HL-60 (cell line): Measurements from ENCODE around the gene DKK3.

Experiments
- GABPA ChIP-seq: IDR thresholded peaks from 2 replicates; pipeline ENCODE4 v1.6.1; 2012; ENCODE audit warnings: low read depth
- POLR2AphosphoS5 ChIP-seq: IDR thresholded peaks from 2 replicates; pipeline ENCODE4 v1.6.1; 2012; ENCODE audit warnings: low read depth
- REST ChIP-seq: IDR thresholded peaks from 2 replicates; pipeline ENCODE4 v1.6.1; 2012; ENCODE audit warnings: low read depth; ENCODE audit not compliant: insufficient replicate concordance
- SPI1 ChIP-seq: IDR thresholded peaks from 2 replicates; pipeline ENCODE4 v1.6.1; 2012; ENCODE audit warnings: low read depth, mild to moderate bottlenecking, borderline replicate concordance
- TF ChIP-seq, protein P1 (sequence below): IDR thresholded peaks from one replicate; pipeline ENCODE4 v1.5.1; 2011; ENCODE audit warnings: low read length, control low read depth, inconsistent platforms; ENCODE audit not compliant: insufficient read depth

DNA sequence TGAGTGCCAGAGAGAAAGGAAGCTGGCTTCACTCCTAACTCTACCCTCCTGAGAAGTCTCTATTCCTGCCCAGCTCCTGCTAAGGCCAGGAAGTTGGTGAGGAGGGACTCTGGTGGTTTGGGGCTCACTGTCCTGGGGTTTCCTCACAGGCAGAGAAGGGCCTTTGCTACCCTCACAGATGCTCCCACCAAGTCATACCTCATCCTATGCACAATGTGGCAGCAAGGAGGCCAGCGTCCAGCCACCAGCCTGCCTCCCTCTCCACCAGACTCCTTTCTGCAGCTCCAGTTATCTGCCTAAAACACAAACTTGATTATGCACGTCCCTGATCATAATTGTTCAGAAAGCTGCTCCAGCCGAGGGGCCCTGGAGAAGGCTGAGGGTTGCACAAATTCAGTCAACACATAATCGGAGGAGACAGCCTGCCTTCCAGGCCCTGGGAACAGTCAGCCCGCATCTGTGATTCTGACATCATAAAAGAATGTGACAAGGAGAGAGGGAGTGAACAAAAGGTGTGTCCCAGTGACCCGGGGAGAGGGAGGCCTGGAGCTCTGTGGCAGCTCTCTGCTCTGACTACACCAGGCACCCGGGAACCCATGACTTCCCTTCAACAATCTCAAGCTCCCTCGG, 28.8 kb downstream of the DKK3 start:
- TF ChIP-seq, protein P1, sequence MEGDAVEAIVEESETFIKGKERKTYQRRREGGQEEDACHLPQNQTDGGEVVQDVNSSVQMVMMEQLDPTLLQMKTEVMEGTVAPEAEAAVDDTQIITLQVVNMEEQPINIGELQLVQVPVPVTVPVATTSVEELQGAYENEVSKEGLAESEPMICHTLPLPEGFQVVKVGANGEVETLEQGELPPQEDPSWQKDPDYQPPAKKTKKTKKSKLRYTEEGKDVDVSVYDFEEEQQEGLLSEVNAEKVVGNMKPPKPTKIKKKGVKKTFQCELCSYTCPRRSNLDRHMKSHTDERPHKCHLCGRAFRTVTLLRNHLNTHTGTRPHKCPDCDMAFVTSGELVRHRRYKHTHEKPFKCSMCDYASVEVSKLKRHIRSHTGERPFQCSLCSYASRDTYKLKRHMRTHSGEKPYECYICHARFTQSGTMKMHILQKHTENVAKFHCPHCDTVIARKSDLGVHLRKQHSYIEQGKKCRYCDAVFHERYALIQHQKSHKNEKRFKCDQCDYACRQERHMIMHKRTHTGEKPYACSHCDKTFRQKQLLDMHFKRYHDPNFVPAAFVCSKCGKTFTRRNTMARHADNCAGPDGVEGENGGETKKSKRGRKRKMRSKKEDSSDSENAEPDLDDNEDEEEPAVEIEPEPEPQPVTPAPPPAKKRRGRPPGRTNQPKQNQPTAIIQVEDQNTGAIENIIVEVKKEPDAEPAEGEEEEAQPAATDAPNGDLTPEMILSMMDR = no peak
- TF ChIP-seq GABPA (no peak), POLR2AphosphoS5 (no peak), REST (no peak), SPI1 (no peak)
